ENCODE measurements around the gene HOXB6.

GRCh38 chr17:48595278-48595999 is 9.3 kb downstream of the HOXB6 start:
- TF ChIP-seq CTCF (conservative IDR thresholded peaks at IDR 0.05; ENCODE audit: low read depth, low read length) (no peak), EZH2 (IDR thresholded peaks at IDR 0.05; ENCODE audit: borderline replicate concordance, low read depth, low read length, poor library complexity, severe bottlenecking) (no peak)
